Measurements from ENCODE around the gene ZC3H15. TPM values are rescaled to one million over a fixed set of nuclear protein-coding genes. Genes with fewer than 3 reads are reported as not detected.

Gene ZC3H15
- polyA plus RNA-seq, 1 donor = 134 TPM

GRCh38 chr2:186537019-186537418 lies 51.0 kb downstream of the ZC3H15 start:
- DNase-seq = no peak

- DNase-seq = no peak
These were observed 54.9 kb downstream of the ZC3H15 start for GRCh38 chr2:186540941-186541340.

GRCh38 chr2:186542002-186542401 lies 55.9 kb downstream of the ZC3H15 start:
- DNase-seq = no peak

DNA sequence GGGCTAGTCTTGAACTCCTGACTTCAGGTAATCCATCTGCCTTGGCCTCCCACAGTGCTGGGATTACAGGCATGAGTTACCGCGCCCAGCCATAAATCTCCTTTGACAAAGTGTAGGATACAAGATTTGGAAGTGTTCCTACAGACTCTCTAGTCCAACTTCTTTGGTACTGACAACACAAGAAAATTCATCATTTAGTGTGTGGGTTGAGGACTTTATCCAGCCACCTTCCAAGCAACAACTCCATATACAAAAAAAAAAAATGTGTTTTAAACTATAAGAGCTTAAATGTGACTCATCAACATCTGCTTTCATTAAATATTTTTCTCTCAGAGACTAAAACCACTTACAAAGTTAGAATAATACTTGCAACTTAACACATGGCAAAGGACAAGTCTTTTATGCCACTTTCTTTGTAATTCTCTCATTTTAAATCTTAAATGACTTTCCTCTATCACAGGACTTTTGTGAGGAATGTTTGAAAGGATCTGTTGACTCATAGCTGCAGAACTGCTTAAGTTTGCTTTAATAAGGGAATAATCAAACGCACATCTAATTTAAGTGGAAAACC lies 57.6 kb downstream of the ZC3H15 start:
- no peak for DNase-seq

GRCh38 chr2:186544255-186544675 lies 58.2 kb downstream of the ZC3H15 start:
- DNase-seq = peak; percentile 12

DNA sequence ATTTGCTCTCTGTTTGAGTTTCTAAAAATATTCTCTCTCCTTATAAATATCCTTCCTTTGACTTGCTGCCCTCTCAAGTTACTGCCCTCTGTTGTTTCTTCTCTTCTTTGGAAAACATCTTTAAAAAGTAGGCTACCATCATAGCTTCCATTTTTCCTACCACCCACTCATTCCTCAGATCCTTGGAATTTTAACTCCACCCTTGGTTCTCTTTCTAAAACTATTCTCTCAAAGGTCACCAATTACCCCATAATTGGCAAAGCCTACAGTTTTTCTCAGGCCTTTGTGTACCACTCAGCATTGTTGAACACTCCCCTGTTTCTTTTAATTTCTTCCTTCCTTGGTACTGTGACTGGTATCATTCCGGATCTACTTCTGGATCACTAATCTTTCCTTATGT lies 60.8 kb downstream of the ZC3H15 start:
- no peak for DNase-seq

DNA sequence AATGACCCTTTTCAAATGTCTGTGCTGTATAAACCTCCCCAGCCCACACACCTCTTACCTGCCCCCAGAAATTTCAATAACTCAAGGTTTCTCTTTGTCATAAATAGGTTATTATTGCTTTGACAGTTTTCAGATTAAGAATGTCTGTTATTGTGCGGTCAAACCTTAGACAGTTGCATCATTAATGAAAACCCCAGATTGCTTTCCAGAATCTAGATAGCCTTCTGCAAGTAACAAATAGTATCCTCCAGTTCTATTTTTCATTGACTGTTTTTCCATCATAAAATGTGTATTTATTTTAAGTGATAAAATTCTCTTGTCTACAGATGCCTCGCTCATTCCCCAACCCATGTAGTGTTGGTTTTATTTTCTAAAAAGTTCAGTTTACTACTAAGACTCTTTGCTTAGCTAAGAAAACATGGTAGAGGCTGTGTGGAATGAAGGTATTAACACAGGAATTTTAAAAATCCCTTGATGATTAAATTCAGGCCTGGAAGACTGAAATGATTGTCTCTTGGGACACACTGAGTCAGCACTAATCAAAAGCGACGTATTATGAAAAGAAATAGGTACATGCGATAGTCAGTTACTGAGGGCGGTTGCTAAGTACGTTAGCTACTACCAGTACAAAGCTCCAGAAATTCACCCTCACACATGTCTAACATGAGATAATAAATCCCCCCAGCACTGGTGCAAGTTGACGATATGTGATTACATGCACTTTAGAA lies 65.4 kb downstream of the ZC3H15 start:
- DNase-seq = no peak

- DNase-seq = no peak
These were observed 68.4 kb downstream of the ZC3H15 start for GRCh38 chr2:186554429-186554828.

- no peak for DNase-seq
These were observed 69.0 kb downstream of the ZC3H15 start for GRCh38 chr2:186554850-186555671.

GRCh38 chr2:186558512-186559276 lies 72.6 kb downstream of the ZC3H15 start:
- no peak for DNase-seq

Other genes with a start within 250 kb of the ZC3H15 start
- gene ITGAV, start 103.8 kb downstream of the ZC3H15 start, polyA plus RNA-seq (ENCODE audit: insufficient read length) = 73.4 TPM
- gene FAM171B, start 207.8 kb downstream of the ZC3H15 start, polyA plus RNA-seq (ENCODE audit: insufficient read length) = 14.7 TPM

All from left kidney (tissue), 2 donors.